GM12878 (cell line): ENCODE measurements around the gene RHBDD3.

Experiments
- RFX5 ChIP-seq: IDR thresholded peaks from 2 replicates; pipeline ENCODE4 v1.6.1; 2011; ENCODE audit warnings: low read depth, low read length, improper control_type of control experiment
- SIN3A ChIP-seq: IDR thresholded peaks from 2 replicates; pipeline ENCODE4 v1.6.1; 2012; ENCODE audit warnings: low read depth, low read length, improper control_type of control experiment
- SMC3 ChIP-seq: IDR thresholded peaks from 2 replicates; pipeline ENCODE4 v1.6.1; 2011; ENCODE audit warnings: low read length, improper control_type of control experiment, borderline replicate concordance

- no peak for TF ChIP-seq SMC3
- TF ChIP-seq SIN3A = no peak
- no peak for TF ChIP-seq RFX5
Measured at GRCh38 chr22:29302681-29303465, 35.1 kb upstream of the RHBDD3 start.
